ENCODE measurements around the gene TTC3. TPM values are rescaled to one million over a fixed set of nuclear protein-coding genes. Genes with fewer than 3 reads are reported as not detected.
A peak's percentile ranks its signal among the peaks of the same experiment; 100 is the strongest.

The TTC3 gene
- total and polyA plus RNA-seq, 9 of the 15 experiments (the other 6 are each of a cell fraction or from before 2014, with no cell fraction given), result 17.5 to 92.0 (median 59.5) TPM

DNA sequence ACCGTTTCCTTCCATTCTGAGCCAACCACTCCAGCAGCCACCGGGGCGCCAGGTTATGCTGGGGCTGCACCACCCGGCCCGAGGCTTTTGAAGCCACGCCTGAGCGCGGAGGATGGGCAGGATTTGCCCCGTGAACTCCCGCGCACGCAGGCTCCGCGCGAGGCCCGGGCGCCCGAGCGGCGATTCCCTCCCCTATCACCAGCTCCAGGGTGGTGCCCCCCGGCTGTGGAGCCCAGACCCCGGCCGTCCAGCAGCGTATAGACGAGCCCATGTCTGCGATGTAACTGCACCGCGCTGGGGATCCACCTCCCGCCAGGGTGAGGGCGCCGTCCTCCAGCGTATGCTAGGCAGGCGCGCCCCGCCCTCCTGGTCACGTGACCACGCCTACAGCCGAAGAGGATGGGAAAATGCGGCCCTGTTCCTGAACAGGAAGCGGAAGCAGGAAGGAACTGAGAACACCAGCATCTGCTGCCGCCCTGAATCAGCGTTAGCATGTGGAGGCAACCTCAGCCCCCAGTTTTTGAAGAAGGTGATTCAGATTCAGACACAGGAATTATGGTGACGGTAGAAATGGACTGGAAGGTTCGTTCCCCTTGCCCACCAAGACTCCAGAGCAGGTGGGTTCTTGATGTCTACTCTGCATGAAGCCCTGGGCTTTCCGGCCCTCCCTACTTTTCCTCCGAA is 148.1 kb downstream of the TTC3 start (continued):
- TF ChIP-seq FIP1L1 (IDR thresholded peaks at IDR 0.05; ENCODE audit: low read depth, low read length, poor library complexity, severe bottlenecking) (peak; percentile 32), NRF1 (conservative IDR thresholded peaks at IDR 0.05 in 1 of 2, IDR thresholded peaks at IDR 0.05 in 1 of 2) (peak; percentile 60 to 68; a peak in 3 of 4 replicates), CREM (IDR thresholded peaks at IDR 0.05; ENCODE audit: low read depth) (peak; percentile 67), CREB1 (IDR thresholded peaks at IDR 0.05) (0 out of 2 replicates have a peak, but pooled peaks have one; percentile 25), CREB1 (CRISPR knock-in tag; IDR thresholded peaks at IDR 0.05) (no peak), BCOR (IDR thresholded peaks at IDR 0.05) (no peak), NFIX (CRISPR knock-in tag; IDR thresholded peaks at IDR 0.05; ENCODE audit: low read depth) (no peak), CBFA2T2 (conservative IDR thresholded peaks at IDR 0.05) (peak; percentile 94), CCNT2 (IDR thresholded peaks at IDR 0.05; ENCODE audit: borderline replicate concordance, extremely low read depth, insufficient read length, low read depth, low read length) (peak; percentile 51), BHLHE40 (IDR thresholded peaks at IDR 0.05; ENCODE audit: low read length) (peak; percentile 95), BRD9 (IDR thresholded peaks at IDR 0.05; ENCODE audit: low read depth, partially characterized antibody) (peak; percentile 49), POLR2A (conservative IDR thresholded peaks at IDR 0.05) (peak; percentile 79), BRF1 (IDR thresholded peaks at IDR 0.05; ENCODE audit: borderline replicate concordance, extremely low read depth, insufficient read length) (no peak), ETV6 (IDR thresholded peaks at IDR 0.05; ENCODE audit: borderline replicate concordance in 1 of 2, low read depth in 2 of 2, low read length in 1 of 2) (peak; percentile 97 to 99), ETV6 (CRISPR knock-in tag; IDR thresholded peaks at IDR 0.05; ENCODE audit: borderline replicate concordance) (no peak)
- TF ChIP-seq, protein P1, sequence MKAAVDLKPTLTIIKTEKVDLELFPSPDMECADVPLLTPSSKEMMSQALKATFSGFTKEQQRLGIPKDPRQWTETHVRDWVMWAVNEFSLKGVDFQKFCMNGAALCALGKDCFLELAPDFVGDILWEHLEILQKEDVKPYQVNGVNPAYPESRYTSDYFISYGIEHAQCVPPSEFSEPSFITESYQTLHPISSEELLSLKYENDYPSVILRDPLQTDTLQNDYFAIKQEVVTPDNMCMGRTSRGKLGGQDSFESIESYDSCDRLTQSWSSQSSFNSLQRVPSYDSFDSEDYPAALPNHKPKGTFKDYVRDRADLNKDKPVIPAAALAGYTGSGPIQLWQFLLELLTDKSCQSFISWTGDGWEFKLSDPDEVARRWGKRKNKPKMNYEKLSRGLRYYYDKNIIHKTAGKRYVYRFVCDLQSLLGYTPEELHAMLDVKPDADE (conservative IDR thresholded peaks at IDR 0.05; ENCODE audit: control insufficient read depth, low read depth, low read length), result peak; percentile 44; the same call in 1 of the 2 replicates
- TF ChIP-seq, protein P2, sequence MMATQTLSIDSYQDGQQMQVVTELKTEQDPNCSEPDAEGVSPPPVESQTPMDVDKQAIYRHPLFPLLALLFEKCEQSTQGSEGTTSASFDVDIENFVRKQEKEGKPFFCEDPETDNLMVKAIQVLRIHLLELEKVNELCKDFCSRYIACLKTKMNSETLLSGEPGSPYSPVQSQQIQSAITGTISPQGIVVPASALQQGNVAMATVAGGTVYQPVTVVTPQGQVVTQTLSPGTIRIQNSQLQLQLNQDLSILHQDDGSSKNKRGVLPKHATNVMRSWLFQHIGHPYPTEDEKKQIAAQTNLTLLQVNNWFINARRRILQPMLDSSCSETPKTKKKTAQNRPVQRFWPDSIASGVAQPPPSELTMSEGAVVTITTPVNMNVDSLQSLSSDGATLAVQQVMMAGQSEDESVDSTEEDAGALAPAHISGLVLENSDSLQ (IDR thresholded peaks at IDR 0.05), result no peak
- TF ChIP-seq, protein P3, sequence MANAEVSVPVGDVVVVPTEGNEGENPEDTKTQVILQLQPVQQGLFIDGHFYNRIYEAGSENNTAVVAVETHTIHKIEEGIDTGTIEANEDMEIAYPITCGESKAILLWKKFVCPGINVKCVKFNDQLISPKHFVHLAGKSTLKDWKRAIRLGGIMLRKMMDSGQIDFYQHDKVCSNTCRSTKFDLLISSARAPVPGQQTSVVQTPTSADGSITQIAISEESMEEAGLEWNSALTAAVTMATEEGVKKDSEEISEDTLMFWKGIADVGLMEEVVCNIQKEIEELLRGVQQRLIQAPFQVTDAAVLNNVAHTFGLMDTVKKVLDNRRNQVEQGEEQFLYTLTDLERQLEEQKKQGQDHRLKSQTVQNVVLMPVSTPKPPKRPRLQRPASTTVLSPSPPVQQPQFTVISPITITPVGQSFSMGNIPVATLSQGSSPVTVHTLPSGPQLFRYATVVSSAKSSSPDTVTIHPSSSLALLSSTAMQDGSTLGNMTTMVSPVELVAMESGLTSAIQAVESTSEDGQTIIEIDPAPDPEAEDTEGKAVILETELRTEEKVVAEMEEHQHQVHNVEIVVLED (CRISPR knock-in tag; IDR thresholded peaks at IDR 0.05), result peak; percentile 58; the same call in 1 of the 2 replicates
- TF ChIP-seq, protein P4, sequence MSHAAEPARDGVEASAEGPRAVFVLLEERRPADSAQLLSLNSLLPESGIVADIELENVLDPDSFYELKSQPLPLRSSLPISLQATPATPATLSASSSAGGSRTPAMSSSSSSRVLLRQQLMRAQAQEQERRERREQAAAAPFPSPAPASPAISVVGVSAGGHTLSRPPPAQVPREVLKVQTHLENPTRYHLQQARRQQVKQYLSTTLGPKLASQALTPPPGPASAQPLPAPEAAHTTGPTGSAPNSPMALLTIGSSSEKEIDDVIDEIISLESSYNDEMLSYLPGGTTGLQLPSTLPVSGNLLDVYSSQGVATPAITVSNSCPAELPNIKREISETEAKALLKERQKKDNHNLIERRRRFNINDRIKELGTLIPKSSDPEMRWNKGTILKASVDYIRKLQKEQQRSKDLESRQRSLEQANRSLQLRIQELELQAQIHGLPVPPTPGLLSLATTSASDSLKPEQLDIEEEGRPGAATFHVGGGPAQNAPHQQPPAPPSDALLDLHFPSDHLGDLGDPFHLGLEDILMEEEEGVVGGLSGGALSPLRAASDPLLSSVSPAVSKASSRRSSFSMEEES (CRISPR knock-in tag; IDR thresholded peaks at IDR 0.05), result peak; percentile 99
- TF ChIP-seq, protein P5, sequence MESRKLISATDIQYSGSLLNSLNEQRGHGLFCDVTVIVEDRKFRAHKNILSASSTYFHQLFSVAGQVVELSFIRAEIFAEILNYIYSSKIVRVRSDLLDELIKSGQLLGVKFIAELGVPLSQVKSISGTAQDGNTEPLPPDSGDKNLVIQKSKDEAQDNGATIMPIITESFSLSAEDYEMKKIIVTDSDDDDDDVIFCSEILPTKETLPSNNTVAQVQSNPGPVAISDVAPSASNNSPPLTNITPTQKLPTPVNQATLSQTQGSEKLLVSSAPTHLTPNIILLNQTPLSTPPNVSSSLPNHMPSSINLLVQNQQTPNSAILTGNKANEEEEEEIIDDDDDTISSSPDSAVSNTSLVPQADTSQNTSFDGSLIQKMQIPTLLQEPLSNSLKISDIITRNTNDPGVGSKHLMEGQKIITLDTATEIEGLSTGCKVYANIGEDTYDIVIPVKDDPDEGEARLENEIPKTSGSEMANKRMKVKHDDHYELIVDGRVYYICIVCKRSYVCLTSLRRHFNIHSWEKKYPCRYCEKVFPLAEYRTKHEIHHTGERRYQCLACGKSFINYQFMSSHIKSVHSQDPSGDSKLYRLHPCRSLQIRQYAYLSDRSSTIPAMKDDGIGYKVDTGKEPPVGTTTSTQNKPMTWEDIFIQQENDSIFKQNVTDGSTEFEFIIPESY (CRISPR knock-in tag; IDR thresholded peaks at IDR 0.05), result peak; percentile 87
